ENCODE measurements around the gene NPAS2. TPM values are rescaled to one million over a fixed set of nuclear protein-coding genes. Genes with fewer than 3 reads are reported as not detected.

The NPAS2 gene
- total RNA-seq, 1 donor from 2014 or later, result 10.7 TPM

- Mint-ChIP-seq H3K27ac (peak overlapping the region; percentile 89), H3K4me1 (ENCODE audit: unreplicated experiment) (peaks cover 34% of the 10 kb centered on the region), H3K4me3 (peak overlapping the region; percentile 96), H3K27me3 (no peaks in the 10 kb centered on the region), H3K9me3 (peaks cover 7% of the 10 kb centered on the region), H3K36me3 (peaks cover 51% of the 10 kb centered on the region)
- no peak for DNase-seq (ENCODE audit: extremely low spot score, unreplicated experiment)
- TF ChIP-seq CTCF (conservative IDR thresholded peaks at IDR 0.05), result no peak
These were observed 183.4 kb downstream of the NPAS2 start for GRCh38 chr2:101003278-101003775.

GRCh38 chr2:101004620-101005325 is 184.8 kb downstream of the NPAS2 start:
- TF ChIP-seq CTCF (conservative IDR thresholded peaks at IDR 0.05), result no peak
- H3K36me3 Mint-ChIP-seq, result peaks cover 51% of the 10 kb centered on the region
- H3K4me3 Mint-ChIP-seq, result peak overlapping the region; percentile 96
- no peak for DNase-seq (ENCODE audit: extremely low spot score, unreplicated experiment)
- peaks cover 34% of the 10 kb centered on the region for H3K4me1 Mint-ChIP-seq (ENCODE audit: unreplicated experiment)
- peak overlapping the region; percentile 89 for H3K27ac Mint-ChIP-seq
- H3K27me3 Mint-ChIP-seq, result no peaks in the 10 kb centered on the region
- peaks cover 7% of the 10 kb centered on the region for H3K9me3 Mint-ChIP-seq

- peaks cover 51% of the 10 kb centered on the region for H3K36me3 Mint-ChIP-seq
- peak overlapping the region; percentile 43 for H3K27ac Mint-ChIP-seq
- no peaks in the 10 kb centered on the region for H3K27me3 Mint-ChIP-seq
- peaks cover 34% of the 10 kb centered on the region for H3K4me1 Mint-ChIP-seq (ENCODE audit: unreplicated experiment)
- DNase-seq (ENCODE audit: extremely low spot score, unreplicated experiment), result no peak
- peaks cover 7% of the 10 kb centered on the region for H3K9me3 Mint-ChIP-seq
- TF ChIP-seq CTCF (conservative IDR thresholded peaks at IDR 0.05), result no peak
- H3K4me3 Mint-ChIP-seq, result peak overlapping the region; percentile 14
These were observed 186.3 kb downstream of the NPAS2 start for GRCh38 chr2:101006065-101006715.

GRCh38 chr2:101007415-101008345 is 187.7 kb downstream of the NPAS2 start:
- Mint-ChIP-seq H3K4me3 (no peak overlapping the region), H3K4me1 (ENCODE audit: unreplicated experiment) (peaks cover 33% of the 10 kb centered on the region), H3K36me3 (peaks cover 54% of the 10 kb centered on the region)

More at GRCh38 chr2:101007415-101008345, 187.7 kb downstream of the NPAS2 start:
- Mint-ChIP-seq H3K27me3 (no peaks in the 10 kb centered on the region), H3K9me3 (no peaks in the 10 kb centered on the region), H3K27ac (no peak overlapping the region)
- TF ChIP-seq CTCF (conservative IDR thresholded peaks at IDR 0.05), result no peak
- DNase-seq (ENCODE audit: extremely low spot score, unreplicated experiment), result no peak

Data from type B pancreatic cell (in vitro differentiated cells).